Endometrial microvascular endothelial cells (primary cell): ENCODE results near the gene BLM. TPM values are rescaled to one million over a fixed set of nuclear protein-coding genes. Genes with fewer than 3 reads are reported as not detected.
"Not testable (repeated sequence)": the region's sequence is repeated elsewhere in the genome, so short reads cannot be mapped to it uniquely, and the experiment has no call there.

Experiments used
- in situ Hi-C: cut with HindIII; loops from 2 replicates; pipeline ENCODE4 v1.10.0; 2017; ENCODE audit warnings: low sequenced_read_pairs, low pct_unique_long_range_greater_than_20kb; ENCODE audit errors: inconsistent ontology term
- total RNA-seq: library from RNA; depleted of rRNA; stranded (reverse); fragments of >200 nt; gene quantifications from one replicate; pipeline ENCODE4 v1.2.3, GENCODE V29; 2015; ENCODE audit errors: inconsistent ontology term

BLM gene
- total RNA-seq, 1 donor from 2014 or later, result 11.8 TPM

DNA sequence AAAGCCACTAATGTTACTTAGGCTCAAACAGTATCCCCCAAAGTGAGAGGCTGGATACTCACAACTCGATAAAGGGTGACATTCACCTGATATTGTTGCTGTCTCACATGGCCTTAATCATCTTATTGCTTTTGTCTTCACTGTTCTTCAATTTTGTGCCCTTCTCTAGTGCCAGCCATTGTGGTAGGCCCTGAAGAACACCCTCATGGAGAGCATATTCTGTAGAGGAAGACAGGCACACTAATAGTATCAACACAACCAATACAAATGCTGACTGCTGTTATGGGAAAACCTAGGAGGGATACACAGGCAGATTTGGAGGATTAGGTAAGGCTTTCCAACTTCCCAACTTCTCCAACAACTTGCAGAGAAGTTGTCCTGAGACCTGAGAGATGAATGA is 4.1 kb upstream of the BLM start:
- in situ Hi-C loops, result loop anchor here (25.0 kb wide), 1 partner anchor 124 kb away; no protein-coding TSS in a partner anchor

DNA sequence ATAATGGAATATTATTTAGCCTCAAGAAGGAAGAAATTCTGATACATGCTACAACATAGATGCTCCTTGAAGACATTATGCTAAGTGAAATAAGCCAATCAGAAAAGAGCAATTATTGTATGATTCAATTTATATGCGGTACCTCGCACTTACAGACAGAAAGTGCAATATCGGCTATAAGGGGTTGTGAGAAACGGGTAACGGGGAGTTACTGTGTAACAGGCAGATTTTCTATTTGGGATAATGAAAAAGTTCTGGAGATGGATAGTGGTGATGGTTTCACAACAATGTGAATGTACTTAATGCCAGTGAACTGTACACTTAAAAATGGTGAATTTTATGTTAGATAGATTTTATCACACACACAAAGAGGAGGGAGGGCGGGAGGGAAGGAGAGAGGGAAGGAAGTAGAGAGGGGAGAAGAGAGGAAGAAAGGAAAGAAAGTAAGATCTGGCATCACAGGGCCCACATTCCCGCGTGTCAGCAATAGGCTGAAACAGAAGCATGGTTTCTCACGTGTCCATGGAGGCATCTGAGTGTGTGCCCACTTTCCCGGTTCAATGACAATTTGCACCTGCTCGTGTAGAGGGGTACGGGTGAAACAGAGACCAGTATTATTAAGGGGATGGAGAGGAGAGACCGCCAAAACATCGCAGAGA is 700 bp upstream of the BLM start:
- in situ Hi-C loops, result loop anchor here (25.0 kb wide), 1 partner anchor 121 kb away; no protein-coding TSS in a partner anchor

DNA sequence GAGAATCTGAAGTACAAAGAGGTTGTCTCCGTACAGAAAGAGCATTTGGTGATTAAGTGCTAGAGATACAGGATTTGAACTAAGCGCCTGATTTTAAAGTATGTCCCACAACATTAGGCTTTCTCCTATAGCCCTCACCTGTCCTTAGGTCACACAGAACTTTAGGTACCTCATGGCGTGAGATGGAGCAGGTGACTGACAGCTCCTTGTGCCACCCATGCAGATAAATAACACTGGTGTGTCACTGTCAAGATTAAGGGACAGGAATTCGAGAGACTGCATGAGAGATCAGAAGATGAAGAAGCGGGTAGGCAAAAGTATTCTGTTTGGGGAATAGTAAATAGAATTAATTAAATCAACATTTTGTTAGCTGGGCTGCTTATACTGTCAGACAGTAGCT is 1.1 kb downstream of the BLM start:
- in situ Hi-C loops, result loop anchor here (25.0 kb wide), 1 partner anchor 119 kb away; no protein-coding TSS in a partner anchor

- in situ Hi-C loops, result loop anchor here (25.0 kb wide), 1 partner anchor 117 kb away; no protein-coding TSS in a partner anchor
These were observed 3.0 kb downstream of the BLM start for GRCh38 chr15:90720131-90720530.

- in situ Hi-C loops, result no loop called here
These were observed 12.1 kb downstream of the BLM start for GRCh38 chr15:90729261-90729660.

- in situ Hi-C loops, result no loop called here
These were observed 13.1 kb downstream of the BLM start for GRCh38 chr15:90730290-90730689.

DNA sequence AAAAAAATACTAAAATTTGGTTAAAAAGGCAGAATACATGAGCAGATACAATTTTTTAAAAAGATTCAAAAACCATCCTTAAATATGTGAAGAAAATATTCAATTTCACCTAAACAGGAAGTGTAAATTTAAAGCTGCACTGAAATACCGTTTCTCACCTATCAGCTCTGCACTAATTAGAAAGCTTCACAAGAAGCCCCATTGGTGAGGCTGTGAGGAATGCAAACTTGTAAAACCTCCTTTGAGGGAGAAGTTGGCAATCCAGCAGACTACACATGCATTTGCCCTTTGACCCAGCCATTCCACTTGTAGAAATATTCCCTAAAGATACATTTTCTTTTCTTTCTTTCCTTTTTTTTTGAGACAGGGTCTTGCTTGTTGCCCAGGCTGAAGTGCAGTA is 18.8 kb downstream of the BLM start:
- in situ Hi-C loops, result no loop called here

GRCh38 chr15:90740545-90740944 is 23.4 kb downstream of the BLM start:
- in situ Hi-C loops, result not testable (repeated sequence)

DNA sequence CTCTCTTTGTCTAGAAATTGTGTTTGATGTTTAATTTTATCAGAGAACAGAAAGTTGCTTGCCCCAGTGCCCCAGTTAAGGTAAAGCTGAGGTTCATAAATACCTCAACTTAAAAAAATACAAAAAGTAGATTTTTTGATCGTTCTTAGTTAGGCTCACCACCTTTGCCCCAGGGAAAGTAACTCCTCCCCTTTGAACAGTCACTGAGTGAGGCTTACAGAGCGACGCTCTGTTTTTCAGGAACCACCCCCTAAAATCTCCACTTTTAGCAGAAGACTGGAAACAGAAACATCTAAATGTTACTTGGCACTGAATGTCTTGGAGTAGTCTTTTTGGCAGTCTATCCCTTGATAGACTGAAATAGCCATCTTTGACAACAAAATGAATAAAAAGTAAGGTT is 24.9 kb downstream of the BLM start:
- in situ Hi-C loops, result no loop called here

- in situ Hi-C loops, result no loop called here
These were observed 26.3 kb downstream of the BLM start for GRCh38 chr15:90743407-90743806.

GRCh38 chr15:90744759-90745402 is 27.7 kb downstream of the BLM start:
- in situ Hi-C loops, result no loop called here

DNA sequence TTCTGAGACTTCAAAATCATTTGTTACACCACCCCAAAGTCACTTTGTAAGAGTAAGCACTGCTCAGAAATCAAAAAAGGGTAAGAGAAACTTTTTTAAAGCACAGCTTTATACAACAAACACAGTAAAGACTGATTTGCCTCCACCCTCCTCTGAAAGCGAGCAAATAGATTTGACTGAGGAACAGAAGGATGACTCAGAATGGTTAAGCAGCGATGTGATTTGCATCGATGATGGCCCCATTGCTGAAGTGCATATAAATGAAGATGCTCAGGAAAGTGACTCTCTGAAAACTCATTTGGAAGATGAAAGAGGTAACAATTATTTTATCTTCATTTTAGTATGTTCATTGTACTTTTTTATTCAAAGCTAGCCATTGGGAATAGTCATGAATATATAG is 32.6 kb downstream of the BLM start:
- in situ Hi-C loops, result no loop called here

DNA sequence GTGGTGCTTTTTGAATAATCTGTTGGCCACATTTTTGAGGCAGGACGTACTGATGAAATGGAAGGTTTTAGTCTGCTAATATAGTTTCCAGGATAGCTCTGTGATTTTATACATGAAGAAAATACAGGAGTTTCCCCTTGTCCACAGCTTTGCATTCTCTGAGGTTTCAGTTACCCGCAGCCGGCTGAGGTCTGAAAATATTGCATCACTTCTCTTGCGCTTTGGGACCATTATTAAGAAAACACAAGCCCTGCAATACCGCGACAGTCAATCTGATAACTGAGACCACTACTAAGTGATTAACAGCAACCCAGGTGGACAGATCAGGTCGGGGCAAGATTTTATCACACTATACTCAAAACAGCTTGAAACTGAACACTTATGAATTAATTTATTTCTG is 33.0 kb downstream of the BLM start:
- in situ Hi-C loops, result no loop called here

DNA sequence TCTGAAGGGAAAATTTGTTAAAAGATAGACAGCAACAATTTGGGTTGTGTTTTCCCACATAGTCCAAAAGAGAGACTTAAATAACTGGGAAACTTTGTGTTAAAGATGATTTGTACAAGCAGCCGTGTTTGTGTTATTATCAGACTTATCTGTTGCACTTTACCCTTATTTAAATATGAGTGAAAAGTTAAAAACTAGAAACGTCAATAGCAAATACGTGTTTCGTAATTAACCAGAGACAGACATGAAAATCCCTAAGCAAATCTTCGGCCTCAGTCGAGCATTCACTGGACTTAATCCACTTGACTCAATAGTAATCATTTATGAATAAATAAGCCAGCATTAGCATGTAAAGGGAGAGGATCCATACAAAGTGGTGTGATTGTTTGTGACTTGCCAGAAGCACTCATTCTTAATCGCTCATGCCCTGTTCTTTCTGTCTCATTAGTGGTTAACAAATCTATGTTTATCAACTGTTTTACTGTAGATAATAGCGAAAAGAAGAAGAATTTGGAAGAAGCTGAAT is 34.2 kb downstream of the BLM start:
- in situ Hi-C loops, result no loop called here

DNA sequence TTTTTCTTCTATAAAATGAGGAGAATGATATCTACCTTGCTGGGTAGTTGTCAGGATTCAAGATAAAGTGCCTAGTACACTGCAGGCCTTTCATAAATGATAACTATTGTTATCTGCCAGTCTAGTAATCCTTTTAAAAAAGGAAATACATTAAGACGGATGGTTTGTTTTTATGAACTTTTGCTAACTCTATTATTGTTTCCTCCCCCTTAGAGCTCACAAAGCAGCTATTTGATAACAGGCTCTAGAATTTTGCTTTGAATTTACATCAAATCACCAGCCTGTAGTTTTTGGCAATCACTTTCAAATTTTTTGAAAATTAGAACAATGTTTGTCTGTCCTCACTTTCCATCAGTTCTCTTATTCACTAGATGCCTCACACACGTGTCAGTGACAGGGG is 39.8 kb downstream of the BLM start:
- in situ Hi-C loops, result no loop called here

- in situ Hi-C loops, result no loop called here
These were observed 40.3 kb downstream of the BLM start for GRCh38 chr15:90757461-90757860.

DNA sequence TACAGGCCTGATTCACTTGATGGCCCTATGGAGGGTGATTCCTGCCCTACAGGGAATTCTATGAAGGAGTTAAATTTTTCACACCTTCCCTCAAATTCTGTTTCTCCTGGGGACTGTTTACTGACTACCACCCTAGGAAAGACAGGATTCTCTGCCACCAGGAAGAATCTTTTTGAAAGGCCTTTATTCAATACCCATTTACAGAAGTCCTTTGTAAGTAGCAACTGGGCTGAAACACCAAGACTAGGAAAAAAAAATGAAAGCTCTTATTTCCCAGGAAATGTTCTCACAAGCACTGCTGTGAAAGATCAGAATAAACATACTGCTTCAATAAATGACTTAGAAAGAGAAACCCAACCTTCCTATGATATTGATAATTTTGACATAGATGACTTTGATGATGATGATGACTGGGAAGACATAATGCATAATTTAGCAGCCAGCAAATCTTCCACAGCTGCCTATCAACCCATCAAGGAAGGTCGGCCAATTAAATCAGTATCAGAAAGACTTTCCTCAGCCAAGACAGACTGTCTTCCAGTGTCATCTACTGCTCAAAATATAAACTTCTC is 43.6 kb downstream of the BLM start:
- in situ Hi-C loops, result no loop called here

- in situ Hi-C loops, result no loop called here
These were observed 44.5 kb downstream of the BLM start for GRCh38 chr15:90761629-90762028.

DNA sequence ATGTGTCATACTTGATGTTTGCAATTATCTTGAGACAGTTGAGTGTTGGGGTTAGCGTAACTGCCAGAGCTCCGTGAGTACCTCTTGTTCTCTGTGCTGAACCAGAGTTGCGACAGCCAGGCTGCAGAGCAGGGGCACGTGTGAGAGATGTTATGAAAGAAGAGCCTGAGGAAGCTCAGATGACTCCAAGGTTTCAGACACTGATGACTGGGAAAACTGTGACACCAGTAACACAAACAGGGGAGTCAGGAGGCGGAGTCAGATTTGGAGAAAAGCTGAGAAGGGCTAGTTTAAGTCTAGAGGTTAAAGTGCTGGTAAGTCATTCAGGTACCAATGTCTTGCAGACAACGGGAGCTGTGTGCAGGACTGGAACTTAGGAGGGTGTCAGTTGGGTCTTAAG is 45.0 kb downstream of the BLM start:
- in situ Hi-C loops, result no loop called here
